ENCODE results near the gene CWF19L1.
"Not testable (repeated sequence)": the region's sequence is repeated elsewhere in the genome, so short reads cannot be mapped to it uniquely, and the experiment has no call there.

DNA sequence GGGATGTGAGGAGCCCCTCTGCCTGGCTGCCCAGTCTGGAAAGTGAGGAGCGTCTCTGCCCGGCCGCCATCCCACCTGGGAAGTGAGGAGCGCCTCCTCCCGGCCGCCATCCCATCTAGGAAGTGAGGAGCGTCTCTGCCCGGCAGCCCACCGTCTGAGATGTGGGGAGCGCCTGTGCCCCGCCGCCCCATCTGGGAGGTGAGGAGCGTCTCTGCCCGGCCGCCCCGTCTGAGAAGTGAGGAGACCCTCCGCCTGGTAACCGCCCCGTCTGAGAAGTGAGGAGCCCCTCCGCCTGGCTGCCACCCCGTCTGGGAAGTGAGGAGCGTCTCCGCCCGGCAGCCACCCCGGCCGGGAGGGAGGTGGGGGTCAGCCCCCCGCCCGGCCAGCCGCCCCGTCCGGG lies 9.5 kb upstream of the CWF19L1 start:
- TF ChIP-seq POLR2A (IDR thresholded peaks at IDR 0.05), result not testable (repeated sequence)
- TF ChIP-seq, protein P1, sequence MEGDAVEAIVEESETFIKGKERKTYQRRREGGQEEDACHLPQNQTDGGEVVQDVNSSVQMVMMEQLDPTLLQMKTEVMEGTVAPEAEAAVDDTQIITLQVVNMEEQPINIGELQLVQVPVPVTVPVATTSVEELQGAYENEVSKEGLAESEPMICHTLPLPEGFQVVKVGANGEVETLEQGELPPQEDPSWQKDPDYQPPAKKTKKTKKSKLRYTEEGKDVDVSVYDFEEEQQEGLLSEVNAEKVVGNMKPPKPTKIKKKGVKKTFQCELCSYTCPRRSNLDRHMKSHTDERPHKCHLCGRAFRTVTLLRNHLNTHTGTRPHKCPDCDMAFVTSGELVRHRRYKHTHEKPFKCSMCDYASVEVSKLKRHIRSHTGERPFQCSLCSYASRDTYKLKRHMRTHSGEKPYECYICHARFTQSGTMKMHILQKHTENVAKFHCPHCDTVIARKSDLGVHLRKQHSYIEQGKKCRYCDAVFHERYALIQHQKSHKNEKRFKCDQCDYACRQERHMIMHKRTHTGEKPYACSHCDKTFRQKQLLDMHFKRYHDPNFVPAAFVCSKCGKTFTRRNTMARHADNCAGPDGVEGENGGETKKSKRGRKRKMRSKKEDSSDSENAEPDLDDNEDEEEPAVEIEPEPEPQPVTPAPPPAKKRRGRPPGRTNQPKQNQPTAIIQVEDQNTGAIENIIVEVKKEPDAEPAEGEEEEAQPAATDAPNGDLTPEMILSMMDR (IDR thresholded peaks at IDR 0.05), result not testable (repeated sequence)

Measured in testis (tissue), 2 donors.